Activated CD8-positive, alpha-beta memory T cell treated with anti-CD3 and anti-CD28 coated beads, Interleukin-2, amount 10 ng/mL, durations not matched to agents 7 days and 5 days (primary cell): ENCODE results near the gene NSG2. TPM values are rescaled to one million over a fixed set of nuclear protein-coding genes. Genes with fewer than 3 reads are reported as not detected.

Experiments
- ATAC-seq: fragments of 150-1000 bp; cut with Tn5 transposase; one replicate; pipeline ENCODE4 v1.10.0; 2021; ENCODE audit warnings: moderate library complexity
- CTCF ChIA-PET: fragments of 350-600 bp; sonication (Branson Sonifier 250); formaldehyde crosslinking; loops from one replicate; lab custom pipeline; 2021; ENCODE audit warnings: antibody characterized with exemption; lab: Charles Lee
- DNase-seq: peaks from one replicate; pipeline ENCODE4 v3.0.0-alpha.2; 2020
- H3K27ac Mint-ChIP-seq: one replicate; pipeline ENCODE4 v1.8.0; 2021; ENCODE audit warnings: mild to moderate bottlenecking, mixed read lengths
- H3K27me3 Mint-ChIP-seq: one replicate; pipeline ENCODE4 v1.8.0; 2021; ENCODE audit warnings: mixed read lengths
- H3K36me3 Mint-ChIP-seq: one replicate; pipeline ENCODE4 v1.8.0; 2021; ENCODE audit warnings: mild to moderate bottlenecking, mixed read lengths
- H3K4me1 Mint-ChIP-seq: one replicate; pipeline ENCODE4 v1.8.0; 2021; ENCODE audit warnings: mixed read lengths
- H3K4me3 Mint-ChIP-seq: one replicate; pipeline ENCODE4 v1.8.0; 2021; ENCODE audit warnings: mild to moderate bottlenecking, moderate library complexity, mixed read lengths
- H3K9me3 Mint-ChIP-seq: one replicate; pipeline ENCODE4 v1.8.0; 2022; ENCODE audit warnings: low read depth, mixed read lengths
- total RNA-seq, 2 experiments: library from RNA; stranded (reverse); gene quantifications; one replicate each; pipeline ENCODE4 v1.2.3, GENCODE V29; 2021

NSG2 gene
- total RNA-seq, 2 experiments from 2014 or later: not detected

DNA sequence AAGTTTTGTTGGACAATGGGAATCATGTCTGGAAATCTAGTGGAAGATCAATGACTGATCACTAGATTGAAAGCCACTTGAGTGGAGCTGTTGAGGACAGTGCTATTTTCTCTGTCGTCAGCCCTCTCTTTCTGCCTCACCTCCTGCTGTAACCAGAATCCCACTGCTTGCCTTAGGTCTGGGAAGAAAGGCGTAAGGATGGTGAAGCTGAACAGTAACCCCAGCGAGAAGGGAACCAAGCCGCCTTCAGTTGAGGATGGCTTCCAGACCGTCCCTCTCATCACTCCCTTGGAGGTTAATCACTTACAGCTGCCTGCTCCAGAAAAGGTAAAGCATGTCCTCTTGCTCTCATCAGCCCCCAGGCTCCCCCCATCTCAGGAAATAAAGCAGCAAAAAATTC lies 1.1 kb downstream of the NSG2 start:
- Mint-ChIP-seq H3K4me1 (no peaks in the 10 kb centered on the region), H3K9me3 (no peaks in the 10 kb centered on the region), H3K36me3 (no peaks in the 10 kb centered on the region), H3K27me3 (no peaks in the 10 kb centered on the region), H3K4me3 (no peak overlapping the region), H3K27ac (no peak overlapping the region)
- CTCF ChIA-PET: interaction anchor here (1.9 kb wide), 1 partner anchor 265 kb away, joined by 7 read pairs; no protein-coding TSS in a partner anchor
- ATAC-seq (no peak), DNase-seq (no peak)

- CTCF ChIA-PET: no interaction called here
- Mint-ChIP-seq H3K27ac (no peak overlapping the region), H3K27me3 (no peaks in the 10 kb centered on the region), H3K4me3 (no peak overlapping the region), H3K9me3 (no peaks in the 10 kb centered on the region), H3K4me1 (no peaks in the 10 kb centered on the region), H3K36me3 (no peaks in the 10 kb centered on the region)
- DNase-seq (no peak), ATAC-seq (no peak)
These were observed 2.1 kb downstream of the NSG2 start for GRCh38 chr5:174047472-174048099.

GRCh38 chr5:174052636-174053035 lies 7.1 kb downstream of the NSG2 start:
- Mint-ChIP-seq H3K27me3 (peaks cover under 1% of the 10 kb centered on the region), H3K4me1 (no peaks in the 10 kb centered on the region), H3K36me3 (no peaks in the 10 kb centered on the region), H3K4me3 (no peak overlapping the region), H3K27ac (no peak overlapping the region), H3K9me3 (no peaks in the 10 kb centered on the region)
- no peak for ATAC-seq
- DNase-seq: no peak
- CTCF ChIA-PET: no interaction called here

GRCh38 chr5:174053905-174054304 lies 8.4 kb downstream of the NSG2 start:
- Mint-ChIP-seq H3K4me1 (no peaks in the 10 kb centered on the region), H3K27me3 (peaks cover 5% of the 10 kb centered on the region), H3K36me3 (no peaks in the 10 kb centered on the region), H3K4me3 (no peak overlapping the region), H3K27ac (no peak overlapping the region), H3K9me3 (no peaks in the 10 kb centered on the region)
- no peak for ATAC-seq
- CTCF ChIA-PET: interaction anchor here (1.0 kb wide), 1 partner anchor 8 kb away, joined by 3 read pairs; the partner anchor contains the start of gene NSG2
- no peak for DNase-seq

DNA sequence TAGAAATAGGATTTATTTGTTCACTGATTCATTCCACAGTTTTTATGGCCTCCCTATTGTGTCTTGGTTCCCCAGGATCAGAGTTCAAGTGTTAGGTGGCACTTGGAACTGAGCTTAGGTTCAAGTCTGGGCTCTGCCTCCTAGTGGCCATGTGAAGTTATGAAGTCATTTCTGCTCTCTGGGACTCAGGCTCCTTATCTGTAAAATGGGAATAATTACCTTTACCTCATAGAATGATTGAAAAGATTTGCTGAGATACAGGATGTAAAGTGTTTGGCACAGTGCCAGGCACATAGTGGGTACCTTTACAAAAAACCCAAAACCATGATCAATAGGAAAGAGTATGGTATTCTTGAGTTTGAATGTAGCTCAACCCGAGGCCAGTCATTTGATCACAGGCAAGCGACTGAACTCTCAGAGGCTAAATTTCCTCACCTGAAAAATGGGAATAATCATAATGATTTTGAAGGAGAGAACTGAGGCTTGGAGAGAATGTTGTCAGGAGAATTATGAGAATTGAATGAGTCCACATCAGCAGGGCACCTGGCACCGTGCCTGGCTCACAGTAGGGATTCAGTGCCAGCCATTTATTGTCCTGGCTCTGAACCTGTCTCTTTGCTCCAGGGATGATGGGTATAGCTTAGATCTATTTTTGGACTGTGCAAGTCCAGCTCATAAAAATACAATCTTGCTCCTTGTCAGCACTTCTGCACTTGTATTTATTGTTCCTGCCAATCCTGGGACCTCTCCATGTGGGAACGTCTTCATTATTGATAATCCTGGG lies 10.8 kb downstream of the NSG2 start:
- H3K4me1 Mint-ChIP-seq: no peaks in the 10 kb centered on the region
- CTCF ChIA-PET: interaction anchor here (1.3 kb wide), 1 partner anchor 255 kb away, joined by 5 read pairs; no protein-coding TSS in a partner anchor

DNA sequence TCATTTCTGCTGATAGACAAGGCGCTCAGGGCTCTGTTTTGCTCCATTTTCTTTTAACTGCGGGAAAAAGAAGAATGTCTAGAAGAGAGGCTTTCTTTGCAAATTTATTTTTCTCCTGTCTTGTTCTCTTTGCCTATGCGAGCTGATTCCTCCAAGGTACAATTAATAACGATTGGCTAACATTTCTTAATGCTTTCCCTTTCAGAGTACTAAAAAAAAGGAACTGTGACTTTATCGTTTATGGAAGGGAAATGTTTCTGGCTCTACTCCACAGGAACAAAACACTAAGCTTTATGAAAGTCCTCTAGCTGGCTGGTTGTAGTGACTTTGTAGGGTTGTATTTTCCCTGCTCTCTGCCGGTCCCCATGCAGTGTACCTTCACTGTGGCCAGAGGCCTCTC lies 11.7 kb downstream of the NSG2 start:
- Mint-ChIP-seq H3K36me3 (no peaks in the 10 kb centered on the region), H3K4me1 (no peaks in the 10 kb centered on the region), H3K4me3 (no peak overlapping the region), H3K9me3 (no peaks in the 10 kb centered on the region), H3K27ac (no peak overlapping the region), H3K27me3 (peaks cover 5% of the 10 kb centered on the region)
- DNase-seq (no peak), ATAC-seq (no peak)
- CTCF ChIA-PET: interaction anchor here (1.3 kb wide), 1 partner anchor 254 kb away, joined by 5 read pairs; no protein-coding TSS in a partner anchor

More for the DNA sequence above, 10.8 kb downstream of the NSG2 start:
- no peaks in the 10 kb centered on the region for H3K9me3 Mint-ChIP-seq
- no peak overlapping the region for H3K27ac Mint-ChIP-seq
- H3K36me3 Mint-ChIP-seq: no peaks in the 10 kb centered on the region
- ATAC-seq: no peak
- DNase-seq: no peak
- H3K4me3 Mint-ChIP-seq: no peak overlapping the region
- peaks cover 5% of the 10 kb centered on the region for H3K27me3 Mint-ChIP-seq

GRCh38 chr5:174058433-174059122 lies 13.1 kb downstream of the NSG2 start:
- DNase-seq: no peak
- ATAC-seq: no peak
- H3K9me3 Mint-ChIP-seq: no peaks in the 10 kb centered on the region
- H3K4me1 Mint-ChIP-seq: no peaks in the 10 kb centered on the region
- no peaks in the 10 kb centered on the region for H3K36me3 Mint-ChIP-seq
- no peak overlapping the region for H3K27ac Mint-ChIP-seq
- peaks cover 5% of the 10 kb centered on the region for H3K27me3 Mint-ChIP-seq
- no peak overlapping the region for H3K4me3 Mint-ChIP-seq
- CTCF ChIA-PET: no interaction called here

DNA sequence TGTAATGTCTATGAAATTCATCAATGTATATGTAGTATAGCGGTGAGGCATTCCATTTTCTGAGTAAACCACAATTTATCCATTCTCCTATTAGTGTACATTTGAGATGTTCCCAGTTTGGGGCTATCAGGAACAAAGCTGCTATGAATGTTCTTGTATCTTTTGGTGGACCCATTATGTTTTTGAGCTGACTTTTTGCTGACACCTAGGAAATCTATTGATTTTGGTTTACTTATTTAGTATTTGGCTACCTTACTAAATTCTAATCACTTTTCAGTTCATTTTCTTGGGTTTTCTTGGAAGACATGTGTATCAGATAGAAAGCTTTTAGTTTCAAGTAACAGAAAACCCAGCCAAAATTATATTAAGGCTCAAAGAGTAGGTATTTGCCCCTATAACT lies 13.7 kb downstream of the NSG2 start:
- Mint-ChIP-seq H3K4me1 (no peaks in the 10 kb centered on the region), H3K4me3 (no peak overlapping the region), H3K9me3 (no peaks in the 10 kb centered on the region), H3K27ac (no peak overlapping the region), H3K27me3 (peaks cover 7% of the 10 kb centered on the region), H3K36me3 (no peaks in the 10 kb centered on the region)
- CTCF ChIA-PET: no interaction called here
- ATAC-seq (no peak), DNase-seq (no peak)

GRCh38 chr5:174063082-174063756 lies 17.7 kb downstream of the NSG2 start:
- Mint-ChIP-seq H3K27me3 (peaks cover 3% of the 10 kb centered on the region), H3K9me3 (no peaks in the 10 kb centered on the region), H3K4me3 (no peak overlapping the region), H3K36me3 (no peaks in the 10 kb centered on the region), H3K4me1 (no peaks in the 10 kb centered on the region), H3K27ac (no peak overlapping the region)
- CTCF ChIA-PET: no interaction called here
- ATAC-seq (no peak), DNase-seq (no peak)

DNA sequence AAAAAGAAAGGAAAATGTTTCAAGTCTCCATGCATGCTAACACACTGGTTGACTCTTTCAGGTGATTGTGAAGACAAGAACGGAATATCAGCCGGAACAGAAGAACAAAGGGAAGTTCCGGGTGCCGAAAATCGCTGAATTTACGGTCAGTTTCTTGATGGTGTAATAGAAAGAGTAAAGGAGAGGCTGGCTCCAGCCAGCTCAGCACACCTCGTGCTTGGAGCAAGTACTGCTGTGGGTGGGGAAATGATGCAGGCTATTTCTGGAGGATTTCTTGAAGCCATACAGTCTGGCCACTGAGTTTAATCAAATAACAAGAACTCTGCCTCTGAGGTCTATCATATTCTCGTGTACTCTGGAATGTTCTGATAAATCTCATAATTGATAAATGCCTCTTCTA lies 18.7 kb downstream of the NSG2 start:
- no peaks in the 10 kb centered on the region for H3K4me1 Mint-ChIP-seq

DNA sequence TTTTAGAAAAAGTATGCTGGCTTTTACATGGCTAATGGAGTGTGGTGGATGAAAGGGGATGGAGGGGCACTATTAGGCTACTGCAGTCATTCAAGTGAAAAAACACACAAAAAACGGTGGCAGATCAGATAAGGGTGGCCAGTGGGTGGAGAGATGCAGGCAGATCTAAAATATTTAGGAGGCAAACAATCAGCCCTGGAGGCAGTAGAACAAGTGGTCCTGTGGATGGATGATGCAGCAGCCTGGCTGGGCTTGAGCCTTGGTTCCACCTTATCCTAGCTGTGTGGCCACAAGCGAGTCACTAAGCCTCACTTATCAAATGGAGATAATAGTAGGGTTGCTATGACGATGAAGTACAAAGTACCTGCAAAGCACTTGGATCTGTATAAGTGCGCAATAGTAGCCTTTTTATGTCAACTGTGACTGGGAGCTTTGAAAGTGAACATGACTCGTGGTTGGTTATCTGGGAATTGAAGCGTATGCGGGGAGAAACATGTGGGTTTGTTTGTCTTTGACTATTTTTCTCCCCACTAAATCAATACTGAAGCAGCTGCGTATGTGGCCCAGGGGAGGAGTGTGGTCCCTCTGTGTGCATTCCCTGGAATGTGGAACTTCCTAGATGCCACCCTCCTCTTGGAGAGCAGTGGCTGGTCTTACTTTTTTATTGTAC lies 20.2 kb downstream of the NSG2 start:
- DNase-seq (no peak), ATAC-seq (no peak)
- Mint-ChIP-seq H3K4me3 (no peak overlapping the region), H3K27ac (no peak overlapping the region), H3K4me1 (no peaks in the 10 kb centered on the region), H3K9me3 (no peaks in the 10 kb centered on the region), H3K36me3 (no peaks in the 10 kb centered on the region), H3K27me3 (peaks cover 3% of the 10 kb centered on the region)
- CTCF ChIA-PET: no interaction called here

More for the DNA sequence above, 18.7 kb downstream of the NSG2 start:
- Mint-ChIP-seq H3K27ac (no peak overlapping the region), H3K9me3 (no peaks in the 10 kb centered on the region), H3K4me3 (no peak overlapping the region), H3K36me3 (no peaks in the 10 kb centered on the region), H3K27me3 (peaks cover 3% of the 10 kb centered on the region)
- CTCF ChIA-PET: no interaction called here
- DNase-seq (no peak), ATAC-seq (no peak)

GRCh38 chr5:174067499-174067898 lies 22.0 kb downstream of the NSG2 start:
- Mint-ChIP-seq H3K36me3 (no peaks in the 10 kb centered on the region), H3K4me1 (no peaks in the 10 kb centered on the region), H3K4me3 (no peak overlapping the region), H3K9me3 (no peaks in the 10 kb centered on the region), H3K27me3 (peaks cover 3% of the 10 kb centered on the region), H3K27ac (no peak overlapping the region)
- ATAC-seq (no peak), DNase-seq (no peak)
- CTCF ChIA-PET: no interaction called here

DNA sequence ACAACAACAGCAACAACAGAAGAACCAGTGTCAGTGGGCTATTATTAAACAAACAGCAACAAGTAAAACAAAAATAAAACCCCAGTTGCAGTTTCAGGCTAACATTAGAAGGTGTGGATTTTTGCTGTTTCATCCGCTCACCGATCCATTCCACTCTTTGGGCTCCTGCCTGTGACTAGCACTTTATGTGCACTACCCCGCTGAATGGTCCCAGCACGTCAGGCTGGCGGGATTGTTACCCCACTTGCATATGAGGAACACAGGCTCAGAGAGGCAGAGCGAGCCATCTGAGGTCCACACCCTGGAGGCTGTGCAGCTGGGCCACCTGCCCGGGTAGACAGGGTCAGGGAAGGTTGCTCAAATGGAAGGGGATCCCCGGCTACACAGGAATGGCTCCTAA lies 26.0 kb downstream of the NSG2 start:
- Mint-ChIP-seq H3K27me3 (no peaks in the 10 kb centered on the region), H3K9me3 (no peaks in the 10 kb centered on the region), H3K4me1 (no peaks in the 10 kb centered on the region), H3K36me3 (no peaks in the 10 kb centered on the region), H3K4me3 (no peak overlapping the region), H3K27ac (no peak overlapping the region)
- CTCF ChIA-PET: no interaction called here
- no peak for DNase-seq
- no peak for ATAC-seq
